ENCODE data around the gene CLSTN2.

The CLSTN2 gene

DNA sequence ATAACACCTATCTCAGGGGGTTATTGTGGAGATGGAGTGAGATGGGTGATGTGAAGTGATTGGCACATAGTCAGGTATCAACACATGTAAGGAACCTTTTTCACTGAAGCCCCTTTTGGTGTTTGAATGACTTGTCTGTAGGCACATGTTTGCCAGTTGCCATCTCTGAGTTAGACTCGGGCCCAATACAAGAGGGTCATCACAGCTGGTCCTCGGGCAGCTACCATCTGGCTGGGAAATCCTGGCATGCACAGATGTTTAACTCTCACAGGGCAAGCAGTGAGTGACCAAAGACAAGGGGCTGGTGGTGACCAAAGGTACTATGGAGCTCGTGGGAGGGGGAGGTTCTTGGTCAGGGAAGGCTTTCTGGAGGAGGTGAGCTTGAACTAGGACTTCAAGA is 118.8 kb downstream of the CLSTN2 start:
- no peak for DNase-seq

- DNase-seq = no peak
Measured at GRCh38 chr3:140055092-140055791, 120.3 kb downstream of the CLSTN2 start.

GRCh38 chr3:140056047-140056446 is 121.1 kb downstream of the CLSTN2 start:
- no peak for DNase-seq

GRCh38 chr3:140061211-140061610 is 126.2 kb downstream of the CLSTN2 start:
- no peak for DNase-seq

DNA sequence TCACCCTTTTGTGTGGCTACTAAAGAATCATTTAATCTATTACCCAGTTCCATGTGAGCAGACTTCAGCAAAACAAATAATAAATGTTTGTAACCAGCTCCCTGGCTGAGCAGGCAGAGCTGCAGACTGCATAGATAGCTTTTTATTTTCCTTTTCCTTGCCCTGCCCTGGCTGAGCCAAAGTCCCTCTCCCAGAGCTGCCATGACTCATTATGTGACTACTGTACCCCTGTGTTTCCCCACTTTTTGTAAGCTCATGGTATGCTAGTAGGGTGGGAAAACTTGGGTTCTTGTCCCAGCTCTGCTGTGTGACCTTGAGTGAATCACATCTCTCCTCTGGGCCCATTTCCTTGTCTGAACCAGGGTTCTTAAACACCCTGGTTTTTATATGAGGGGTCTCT is 127.5 kb downstream of the CLSTN2 start:
- DNase-seq = no peak

- no peak for DNase-seq
Measured at GRCh38 chr3:140067487-140067886, 132.5 kb downstream of the CLSTN2 start.

- DNase-seq = no peak
Measured at GRCh38 chr3:140068494-140069017, 133.6 kb downstream of the CLSTN2 start.

DNA sequence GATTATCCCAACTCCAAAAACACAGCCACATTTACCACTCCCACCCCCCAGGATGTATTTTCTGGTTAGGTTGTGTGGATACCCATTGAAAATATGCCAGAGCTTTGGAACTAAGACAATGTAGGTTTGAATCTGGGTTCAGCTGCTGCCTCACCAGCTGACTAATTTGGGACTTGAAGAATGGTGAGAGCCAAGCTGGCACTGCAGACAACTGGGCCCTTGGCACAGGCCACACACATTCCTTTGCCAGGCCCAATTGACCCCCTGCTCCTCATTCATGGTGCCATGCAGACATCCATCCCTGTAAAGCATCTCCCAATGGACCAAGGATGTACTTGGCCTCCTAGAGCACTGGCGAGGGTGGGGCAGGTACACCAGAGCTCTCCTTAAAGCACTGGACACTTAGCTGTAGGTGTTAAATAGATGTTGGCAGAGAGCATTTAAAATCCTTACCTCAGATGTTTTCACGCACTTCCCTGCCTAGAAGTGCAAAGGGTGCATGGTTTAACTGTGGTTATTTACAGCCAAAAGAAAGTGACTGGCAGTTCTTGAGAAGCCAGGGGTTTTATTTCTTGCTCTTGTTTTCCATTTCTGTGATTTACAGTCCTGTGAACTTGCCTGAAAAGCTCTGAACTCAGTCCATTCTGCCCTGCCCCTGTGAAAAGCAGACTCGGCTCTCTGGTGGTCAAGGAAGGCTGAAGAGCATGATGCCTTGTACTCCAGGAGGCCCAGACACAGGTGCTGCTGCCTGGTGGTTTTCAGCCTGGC is 138.5 kb downstream of the CLSTN2 start:
- DNase-seq = no peak

- no peak for DNase-seq
Measured at GRCh38 chr3:140076552-140076951, 141.6 kb downstream of the CLSTN2 start.

GRCh38 chr3:140077406-140077805 is 142.4 kb downstream of the CLSTN2 start:
- no peak for DNase-seq

- DNase-seq = no peak
Measured at GRCh38 chr3:140078343-140078742, 143.4 kb downstream of the CLSTN2 start.

- no peak for DNase-seq
Measured at GRCh38 chr3:140078940-140079339, 144.0 kb downstream of the CLSTN2 start.

GRCh38 chr3:140081887-140082286 is 146.9 kb downstream of the CLSTN2 start:
- DNase-seq = no peak

DNA sequence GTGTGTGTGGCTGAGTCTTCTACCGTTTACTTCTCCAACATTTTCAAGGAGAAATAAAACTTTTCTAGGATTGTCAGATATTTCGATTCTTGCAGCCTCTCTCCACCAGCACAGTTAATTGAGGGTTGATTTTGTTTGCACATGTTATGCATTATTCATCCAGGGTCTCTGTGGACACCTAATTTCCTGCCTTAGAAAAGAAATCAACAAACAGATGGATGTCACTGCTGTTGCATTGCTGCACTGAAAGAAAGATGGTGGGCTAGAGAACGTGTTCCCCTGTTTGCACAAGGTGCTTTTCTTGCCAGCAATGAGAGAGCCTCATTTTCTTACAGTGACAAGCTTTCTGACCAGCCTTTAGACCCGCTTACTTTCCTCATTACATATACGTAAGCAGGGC is 150.0 kb downstream of the CLSTN2 start:
- no peak for DNase-seq

DNA sequence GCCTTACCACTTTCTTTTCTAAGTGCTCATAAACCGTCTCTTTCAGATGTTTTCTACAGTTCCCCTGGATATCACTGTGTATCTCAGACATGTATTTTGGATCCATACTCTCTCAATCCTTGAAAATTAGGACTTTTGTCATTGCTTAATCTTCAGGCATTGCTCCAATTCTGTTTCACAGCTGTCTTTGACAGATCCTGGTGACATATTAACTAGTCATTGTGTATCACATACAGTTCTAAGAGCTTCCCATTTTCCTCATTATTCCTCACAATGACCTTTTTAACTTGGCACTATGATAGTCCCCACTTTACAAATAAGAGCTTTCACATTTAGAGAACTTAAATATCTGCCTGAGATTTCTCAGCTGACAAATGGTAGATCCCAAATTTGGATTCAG is 151.7 kb downstream of the CLSTN2 start:
- DNase-seq = no peak

DNA sequence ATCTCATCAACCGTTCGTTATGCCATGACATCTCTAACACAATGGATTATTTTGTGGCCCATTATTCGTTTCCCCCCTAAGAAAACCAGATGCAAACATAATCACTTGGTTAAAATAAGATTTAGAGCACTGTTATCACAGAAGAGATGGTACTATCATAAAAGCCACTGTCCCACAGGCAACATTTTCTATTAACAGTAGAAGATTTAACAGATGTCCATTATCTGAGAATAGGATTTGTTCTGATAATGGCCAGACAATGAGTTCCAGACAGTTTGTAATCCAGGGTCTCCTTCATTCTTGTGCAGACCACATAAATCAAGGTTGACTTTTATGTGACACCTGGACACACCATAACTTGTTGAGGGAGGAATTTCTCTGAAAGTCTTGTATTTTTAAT is 153.1 kb downstream of the CLSTN2 start:
- no peak for DNase-seq

- DNase-seq = no peak
Measured at GRCh38 chr3:140088513-140088912, 153.5 kb downstream of the CLSTN2 start.

DNA sequence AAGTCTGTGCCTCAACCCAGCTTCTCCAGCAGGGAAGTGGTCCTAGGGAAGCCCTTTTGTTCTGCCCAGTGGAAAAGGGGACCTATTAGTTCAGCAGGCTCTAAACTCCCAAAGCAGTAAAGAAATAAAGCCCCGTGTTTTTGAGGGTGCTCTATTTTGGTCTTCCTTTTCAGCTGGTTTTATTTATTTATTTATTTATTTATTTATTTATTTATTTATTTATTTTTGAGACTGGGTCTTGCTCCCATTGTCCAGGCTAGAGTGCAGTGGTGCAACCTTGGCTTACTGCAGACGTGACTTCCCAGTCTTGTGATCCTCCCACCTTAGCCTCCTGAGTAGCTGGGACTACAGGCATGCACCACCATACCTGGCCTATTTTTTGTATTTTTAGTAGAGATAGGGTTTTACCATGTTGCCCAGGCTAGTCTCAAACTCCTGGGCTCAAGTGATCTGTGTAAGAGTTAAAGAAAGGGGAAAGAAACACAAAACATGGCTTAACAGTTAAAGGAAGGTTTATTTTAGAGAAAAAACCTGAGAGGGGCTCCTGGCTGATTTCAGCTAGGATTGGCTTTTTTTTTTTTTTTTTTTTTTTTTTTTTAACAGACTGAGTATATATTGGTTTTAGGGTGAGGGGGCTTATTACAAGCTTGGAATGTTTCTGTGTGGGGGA is 154.6 kb downstream of the CLSTN2 start:
- no peak for DNase-seq

- no peak for DNase-seq
Measured at GRCh38 chr3:140091143-140091542, 156.2 kb downstream of the CLSTN2 start.

DNA sequence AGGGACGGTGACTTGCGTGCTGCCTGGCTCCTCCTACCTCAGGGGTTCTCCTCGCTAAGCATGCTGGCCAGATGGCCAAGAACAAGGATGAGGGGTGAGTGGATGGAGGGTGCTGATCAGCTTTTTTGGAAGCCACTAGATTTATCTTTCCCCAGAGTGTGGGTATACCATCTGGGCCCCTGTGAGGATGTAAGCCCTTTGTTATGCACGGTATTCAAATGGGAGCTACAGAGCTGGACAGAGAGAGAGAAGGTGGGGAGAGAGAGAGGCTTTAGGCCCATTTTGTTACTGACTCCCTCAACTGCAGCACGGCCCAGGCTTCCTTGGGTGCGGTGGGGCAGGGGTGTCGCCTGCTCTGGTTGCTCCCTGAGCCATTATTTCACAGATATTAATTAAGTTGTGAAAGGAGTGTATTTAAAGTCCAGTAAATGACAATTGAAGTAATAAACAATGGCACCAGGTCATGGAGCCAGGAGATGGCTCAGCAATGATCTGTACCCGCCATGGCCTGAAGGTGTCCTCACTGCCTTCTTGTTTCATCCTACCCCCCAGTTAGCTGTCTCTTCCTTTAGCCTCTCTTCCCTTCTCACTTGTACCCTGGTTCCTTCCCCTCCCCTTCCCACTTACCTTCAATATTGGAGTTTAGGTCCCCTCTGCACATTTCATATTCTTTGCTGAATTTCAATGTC is 158.0 kb downstream of the CLSTN2 start:
- DNase-seq = no peak

DNA sequence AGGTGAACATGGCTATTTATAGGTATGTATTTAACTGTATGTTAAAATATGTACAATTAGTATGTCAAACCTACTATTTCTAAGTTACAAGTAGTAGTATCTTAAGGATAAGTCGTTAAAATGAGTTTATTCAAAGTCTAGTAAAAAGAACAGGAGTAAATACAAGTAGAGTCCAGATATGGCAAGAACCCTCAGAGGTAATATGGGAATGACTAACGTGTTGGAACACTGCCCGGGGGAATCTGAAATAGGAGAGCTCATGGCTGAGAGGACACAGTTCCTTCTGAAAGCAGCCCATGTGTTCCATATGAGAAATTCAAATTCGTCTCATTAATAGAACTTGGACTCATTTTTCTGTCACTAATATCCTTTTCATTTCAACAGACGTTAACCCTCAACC is 158.8 kb downstream of the CLSTN2 start:
- no peak for DNase-seq

GRCh38 chr3:140094487-140094886 is 159.5 kb downstream of the CLSTN2 start:
- no peak for DNase-seq

DNA sequence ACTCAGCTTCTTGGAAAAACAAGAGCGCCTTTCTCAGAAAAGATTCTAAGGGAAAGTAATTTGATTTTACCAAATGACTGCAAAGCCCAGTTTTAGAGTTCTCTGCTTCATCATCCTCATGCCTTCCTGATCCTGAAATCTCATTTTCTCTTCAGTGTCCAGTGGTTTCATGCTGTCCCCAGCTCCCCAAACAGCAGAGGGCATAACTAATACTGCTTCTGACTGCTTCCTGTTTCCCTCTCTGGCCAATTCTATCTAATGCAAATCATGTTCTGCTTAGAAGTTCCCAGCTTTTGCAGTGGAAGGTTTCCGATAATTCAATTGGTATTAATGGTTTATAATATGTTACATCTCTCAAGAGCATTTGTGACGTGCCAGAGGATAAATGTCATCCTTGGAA is 161.1 kb downstream of the CLSTN2 start:
- no peak for DNase-seq
